Thoracic aorta endothelial cell (primary cell): ENCODE measurements around the gene DNTTIP2. TPM values are rescaled to one million over a fixed set of nuclear protein-coding genes. Genes with fewer than 3 reads are reported as not detected.

Source experiments
- small RNA-seq: library from RNA; depleted of rRNA; stranded (forward); fragments of <200 nt; gene quantifications from one replicate; pipeline ENCODE3, GENCODE V24; 2012
- total RNA-seq: library from RNA; depleted of rRNA; stranded (reverse); fragments of >200 nt; gene quantifications from 2 replicates; pipeline ENCODE4 v1.2.3, GENCODE V29; 2012

The DNTTIP2 gene
- 64.3 and 68.0 TPM in 2 replicates for total RNA-seq

GRCh38 chr1:93878889-93879586, at the start of gene DNTTIP2:
TSS of gene DNTTIP2 (minus strand) at chr1:93879206. CDS start at chr1:93879148, 58 bp downstream.

GRCh38 chr1:93909146-93910050, 30.4 kb upstream of the DNTTIP2 start, which contains the start of gene GCLM:
TSS of gene GCLM (minus strand) at chr1:93909430. CDS start at chr1:93909163, 267 bp downstream.

Small RNAs within 50 kb of the gene (small RNA-seq; reads per million reads assigned to genes)
- gene AL117351.2 (not detected), gene MIR760 (not detected)

Other genes starting within 250 kb of the DNTTIP2 start
- gene BCAR3, start 197.4 kb downstream of the DNTTIP2 start, total RNA-seq: 52.9 and 54.1 TPM in 2 replicates
- gene GCLM, start 30.2 kb upstream of the DNTTIP2 start, total RNA-seq: 60.2 and 86.0 TPM in 2 replicates
- 1.4 and 2.3 TPM in 2 replicates for gene ABCA4, start 241.9 kb upstream of the DNTTIP2 start, total RNA-seq